ENCODE data around the gene DHRS4. TPM values are rescaled to one million over a fixed set of nuclear protein-coding genes. Genes with fewer than 3 reads are reported as not detected.

The DHRS4 gene
- total RNA-seq, 4 donors from 2014 or later = 29.9 to 54.0 (median 38.9) TPM

DNA sequence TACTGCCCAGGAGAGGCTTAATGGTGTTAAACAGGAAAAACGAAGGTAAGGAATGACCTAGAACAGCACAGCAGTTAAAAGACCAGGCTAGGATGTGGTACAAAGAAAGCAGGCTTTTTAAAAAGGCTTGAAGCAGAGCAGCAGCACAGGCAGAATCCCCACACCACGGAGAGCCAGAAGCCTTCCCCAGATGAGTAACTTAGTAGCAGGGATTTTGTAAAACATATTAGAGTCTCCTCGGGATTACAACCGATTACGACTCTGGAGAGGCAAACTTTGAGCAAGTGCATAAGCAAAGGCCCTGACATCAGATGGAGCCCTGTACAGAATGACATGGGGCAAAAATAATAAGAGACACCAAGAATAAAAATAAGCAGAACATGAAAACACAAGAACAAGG lies 37.1 kb upstream of the DHRS4 start:
- 43 to 55% methylated on average over 5 of the region's 5 CpGs for WGBS, 2 donors
- no peak for DNase-seq (ENCODE audit: low spot score in 2 of 2)
- intact Hi-C loops (cut with DNase I; ENCODE audit: low total_unique reads) = no loop called here
- TF ChIP-seq POLR2A (IDR thresholded peaks at IDR 0.05) = no peak
- TF ChIP-seq, protein P1, sequence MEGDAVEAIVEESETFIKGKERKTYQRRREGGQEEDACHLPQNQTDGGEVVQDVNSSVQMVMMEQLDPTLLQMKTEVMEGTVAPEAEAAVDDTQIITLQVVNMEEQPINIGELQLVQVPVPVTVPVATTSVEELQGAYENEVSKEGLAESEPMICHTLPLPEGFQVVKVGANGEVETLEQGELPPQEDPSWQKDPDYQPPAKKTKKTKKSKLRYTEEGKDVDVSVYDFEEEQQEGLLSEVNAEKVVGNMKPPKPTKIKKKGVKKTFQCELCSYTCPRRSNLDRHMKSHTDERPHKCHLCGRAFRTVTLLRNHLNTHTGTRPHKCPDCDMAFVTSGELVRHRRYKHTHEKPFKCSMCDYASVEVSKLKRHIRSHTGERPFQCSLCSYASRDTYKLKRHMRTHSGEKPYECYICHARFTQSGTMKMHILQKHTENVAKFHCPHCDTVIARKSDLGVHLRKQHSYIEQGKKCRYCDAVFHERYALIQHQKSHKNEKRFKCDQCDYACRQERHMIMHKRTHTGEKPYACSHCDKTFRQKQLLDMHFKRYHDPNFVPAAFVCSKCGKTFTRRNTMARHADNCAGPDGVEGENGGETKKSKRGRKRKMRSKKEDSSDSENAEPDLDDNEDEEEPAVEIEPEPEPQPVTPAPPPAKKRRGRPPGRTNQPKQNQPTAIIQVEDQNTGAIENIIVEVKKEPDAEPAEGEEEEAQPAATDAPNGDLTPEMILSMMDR (IDR thresholded peaks at IDR 0.05) = no peak
- no peak overlapping the region for H3K4me3 ChIP-seq (ENCODE audit: low read depth, poor library complexity, severe bottlenecking)

DNA sequence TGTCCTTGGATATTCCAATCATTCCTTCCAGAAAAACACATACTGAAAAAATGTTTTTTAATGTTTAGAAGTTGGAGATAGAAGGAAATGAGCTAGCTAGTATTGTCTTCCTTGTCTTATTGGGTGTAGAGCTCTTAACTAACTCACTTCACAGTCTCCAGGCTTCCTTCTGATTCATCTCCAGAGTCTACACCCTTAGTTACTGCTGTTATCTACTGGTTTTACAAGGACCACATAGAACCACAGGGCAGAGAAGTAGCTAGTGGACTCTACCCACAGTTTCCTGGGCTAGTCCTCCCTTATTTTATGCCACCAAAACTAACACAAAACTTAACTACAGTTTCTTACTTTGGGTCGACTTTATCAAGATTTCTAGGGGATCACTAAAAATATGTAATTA lies 31.0 kb upstream of the DHRS4 start:
- TF ChIP-seq POLR2A (IDR thresholded peaks at IDR 0.05) = no peak
- TF ChIP-seq, protein P1 (IDR thresholded peaks at IDR 0.05) = no peak
- no peak for DNase-seq (ENCODE audit: low spot score in 2 of 2)
- intact Hi-C loops (cut with DNase I; ENCODE audit: low total_unique reads) = no loop called here
- 82 to 90% methylated on average over 1 of the region's 1 CpG for WGBS, 2 donors
- H3K4me3 ChIP-seq (ENCODE audit: low read depth, poor library complexity, severe bottlenecking) = no peak overlapping the region

DNA sequence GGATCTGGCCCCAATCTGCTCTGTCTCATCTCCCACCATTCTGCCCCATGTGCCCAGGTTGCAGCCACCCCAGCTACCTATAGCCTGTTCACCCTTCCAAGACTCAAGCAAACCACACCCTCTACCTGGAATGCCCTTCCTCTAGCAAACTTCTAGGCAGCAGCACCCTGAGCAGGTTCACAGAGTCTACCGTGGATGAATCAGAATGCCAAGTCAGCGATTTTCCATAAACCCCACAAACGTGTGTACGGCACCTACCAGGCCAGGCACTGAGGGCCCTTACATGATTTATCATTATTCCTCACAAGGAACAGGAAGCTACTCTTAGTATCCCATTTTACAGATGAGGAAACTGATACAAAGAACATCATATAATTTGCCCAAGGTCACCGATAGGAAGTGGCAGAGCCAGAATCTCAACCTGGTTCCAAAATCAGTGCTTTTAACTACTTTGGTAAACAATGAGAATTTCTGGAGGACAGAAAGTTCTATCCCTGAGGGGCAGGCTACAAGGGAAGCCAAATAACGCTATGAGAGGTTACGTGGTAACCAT lies 28.0 kb upstream of the DHRS4 start:
- no peak for TF ChIP-seq POLR2A (IDR thresholded peaks at IDR 0.05)
- TF ChIP-seq, protein P1 (IDR thresholded peaks at IDR 0.05) = no peak
- DNase-seq (ENCODE audit: low spot score in 2 of 2) = no peak
- WGBS, 2 donors = 72 to 75% methylated on average over 7 of the region's 7 CpGs
- no peak overlapping the region for H3K4me3 ChIP-seq (ENCODE audit: low read depth, poor library complexity, severe bottlenecking)
- intact Hi-C loops (cut with DNase I; ENCODE audit: low total_unique reads) = no loop called here

DNA sequence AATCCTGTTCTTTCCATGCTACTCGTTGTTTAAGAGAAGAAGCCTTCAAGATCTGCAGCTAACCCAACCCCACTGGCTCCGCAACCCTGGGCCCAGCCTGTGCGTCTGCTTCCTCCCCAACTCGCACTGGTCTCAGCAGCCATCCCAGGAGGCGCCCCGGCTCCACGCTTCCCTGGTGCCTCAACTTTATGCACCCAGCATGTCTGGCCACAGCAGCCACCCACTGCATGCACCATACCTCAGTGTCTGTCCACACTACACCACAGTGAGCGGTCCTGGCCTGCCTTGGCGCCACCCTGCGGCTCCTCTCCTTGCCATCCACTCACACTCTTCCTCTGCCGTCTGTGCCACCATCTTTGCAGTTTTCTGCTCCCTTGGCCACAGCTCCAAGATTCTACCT lies 27.0 kb upstream of the DHRS4 start:
- intact Hi-C loops (cut with DNase I; ENCODE audit: low total_unique reads) = no loop called here
- TF ChIP-seq, protein P1 (IDR thresholded peaks at IDR 0.05) = no peak
- no peak for TF ChIP-seq POLR2A (IDR thresholded peaks at IDR 0.05)
- 92 to 97% methylated on average over 11 of the region's 11 CpGs for WGBS, 2 donors
- no peak for DNase-seq (ENCODE audit: low spot score in 2 of 2)
- no peak overlapping the region for H3K4me3 ChIP-seq (ENCODE audit: low read depth, poor library complexity, severe bottlenecking)

DNA sequence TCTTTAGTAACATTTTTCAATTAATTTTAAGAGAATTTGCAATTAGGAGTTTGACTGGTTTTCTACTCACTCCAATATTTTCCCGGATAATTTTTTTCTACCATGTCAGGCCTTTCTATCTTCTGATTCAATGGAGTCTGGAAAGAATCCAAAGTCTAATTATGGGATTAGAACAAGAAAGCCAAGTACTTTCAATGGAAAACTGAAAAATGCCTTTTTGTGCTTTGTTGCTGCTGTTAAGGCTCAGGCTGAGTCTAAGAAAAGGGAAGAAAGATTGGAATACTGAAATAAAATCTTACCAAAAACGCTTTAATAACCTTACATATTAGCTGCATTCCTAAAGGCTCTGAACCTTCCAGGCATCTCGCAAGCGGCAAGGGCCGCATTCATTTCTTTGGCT lies 24.4 kb upstream of the DHRS4 start:
- no peak overlapping the region for H3K4me3 ChIP-seq (ENCODE audit: low read depth, poor library complexity, severe bottlenecking)
- TF ChIP-seq POLR2A (IDR thresholded peaks at IDR 0.05) = no peak
- TF ChIP-seq, protein P1 (IDR thresholded peaks at IDR 0.05) = no peak
- WGBS, 2 donors = 49 to 51% methylated on average over 5 of the region's 5 CpGs
- no peak for DNase-seq (ENCODE audit: low spot score in 2 of 2)
- intact Hi-C loops (cut with DNase I; ENCODE audit: low total_unique reads) = no loop called here

DNA sequence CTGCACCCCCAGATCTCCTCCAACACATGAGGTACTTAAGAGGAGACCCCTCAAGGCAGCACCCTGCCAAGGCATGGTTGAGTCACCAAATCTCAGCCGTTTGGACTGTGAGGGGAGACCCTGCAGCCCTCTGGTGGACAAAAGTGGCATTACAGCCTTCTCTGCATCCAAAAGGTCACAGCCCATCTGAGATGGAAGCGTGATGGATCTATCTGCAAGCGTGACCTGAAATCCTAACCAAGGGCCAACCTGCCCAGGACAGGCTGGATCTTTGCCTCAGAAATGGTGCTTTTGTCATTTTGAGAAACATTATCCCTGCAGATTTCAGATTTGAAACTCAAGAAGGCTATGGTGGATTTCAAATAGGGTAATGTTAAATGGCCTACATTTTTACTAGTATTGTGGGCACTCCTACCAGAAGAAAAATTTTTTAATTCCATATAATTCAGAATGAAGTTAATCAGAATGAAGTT lies 23.7 kb upstream of the DHRS4 start:
- TF ChIP-seq POLR2A (IDR thresholded peaks at IDR 0.05) = no peak
- TF ChIP-seq, protein P1 (IDR thresholded peaks at IDR 0.05) = peak in 1 of 3 donors; percentile 26
- intact Hi-C loops (cut with DNase I; ENCODE audit: low total_unique reads) = no loop called here
- peak; percentile 69 to 95 for DNase-seq (ENCODE audit: low spot score in 2 of 2)

More for the DNA sequence above, 23.7 kb upstream of the DHRS4 start:
- no peak overlapping the region for H3K4me3 ChIP-seq (ENCODE audit: low read depth, poor library complexity, severe bottlenecking)
- WGBS, 2 donors = 5 to 10% methylated on average over 3 of the region's 3 CpGs

Measured in lower leg skin (tissue), 4 donors.